RPMI7951 (cell line): ENCODE data around the gene LRRIQ1. TPM values are rescaled to one million over a fixed set of nuclear protein-coding genes. Genes with fewer than 3 reads are reported as not detected.

Experiments used
- DNase-seq: peaks from one replicate; pipeline ENCODE4 v3.0.0-alpha.2; 2012; ENCODE audit warnings: low read depth
- total RNA-seq: library from RNA; depleted of rRNA; stranded (reverse); fragments of >200 nt; shearing (Covaris generic); gene quantifications from 2 replicates; pipeline ENCODE4 v1.2.3, GENCODE V29; 2014; rRNA removed

The LRRIQ1 gene
- total RNA-seq, 1 experiment from 2014 or later = 0.12 TPM

- no peak for DNase-seq
Measured at GRCh38 chr12:85281636-85282312, 245.6 kb downstream of the LRRIQ1 start.

DNA sequence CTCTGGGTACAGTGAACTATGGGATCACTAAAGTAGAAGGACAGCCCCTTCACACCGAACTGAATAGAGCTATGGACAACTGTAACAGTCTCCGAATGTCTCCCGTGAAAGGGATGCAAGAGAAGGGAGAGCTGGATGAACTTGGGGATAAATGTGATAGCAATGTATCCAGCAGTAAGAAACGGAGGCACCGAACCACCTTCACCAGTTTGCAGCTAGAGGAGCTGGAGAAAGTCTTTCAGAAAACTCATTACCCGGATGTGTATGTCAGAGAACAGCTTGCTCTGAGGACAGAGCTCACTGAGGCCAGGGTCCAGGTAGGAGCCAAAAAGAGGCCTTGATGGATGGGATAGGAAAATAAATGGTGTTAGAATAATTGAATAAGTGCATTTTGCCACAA is 247.4 kb downstream of the LRRIQ1 start:
- DNase-seq = peak; percentile 45

Other genes with a start within 250 kb of the LRRIQ1 start
- 0.39 and 0.96 TPM in 2 replicates for gene SLC6A15, start 123.6 kb upstream of the LRRIQ1 start, total RNA-seq
- not detected in 2 replicates for gene TSPAN19, start 74 bp upstream of the LRRIQ1 start, total RNA-seq
- gene ALX1, start 243.9 kb downstream of the LRRIQ1 start, total RNA-seq = 13.4 and 18.6 TPM in 2 replicates